K562 (cell line): Measurements from ENCODE around the gene CDK14. TPM values are rescaled to one million over a fixed set of nuclear protein-coding genes. Genes with fewer than 3 reads are reported as not detected.

Source experiments
- ATAC-seq: fragments of 200-7000 bp; cut with Tn5 transposase; 3 replicates; pipeline ENCODE4 v1.9.1; 2020; ENCODE audit warnings: moderate library complexity
- BruUV-seq: library from RNA; stranded (reverse); fragments of 400-500 nt; replicated peaks from 2 replicates; lab custom pipeline; 2021; lab: Mats Ljungman, UMichigan
- CTCF ChIA-PET: fragments of 300-600 bp; formaldehyde crosslinking; extraction: SDS; loops from one replicate; lab custom pipeline; 2021; ENCODE audit warnings: low intra/inter-chr PET ratio; lab: Yijun Ruan, JAX
- POLR2A ChIA-PET: fragments of 300-600, 350-650 bp; sonication (Branson Sonifier 250); formaldehyde crosslinking; extraction: SDS; loops from one replicate; lab custom pipeline; 2021; ENCODE audit warnings: antibody characterized with exemption, inconsistent platforms; lab: Yijun Ruan, JAX
- DNase-seq, 4 experiments: peaks; one replicate each; pipeline versions ENCODE4 v3.0.0 to v3.0.0-alpha.2; 2011 to 2018; ENCODE audit warnings: low spot score in 3 of 4, mixed read lengths in 3 of 4; ENCODE audit errors: extremely low read depth in 1 of 4
- FAIRE-seq: peaks from 2 replicates; lab custom pipeline; 2011; peaks lifted over from hg19 to GRCh38; lab: Jason Lieb, UNC
- H2AFZ ChIP-seq: 2 replicates; pipeline ENCODE4 v1.6.0; 2011; ENCODE audit warnings: low read depth, low read length, control low read depth, inconsistent platforms
- H3K27ac ChIP-seq: fragments of 200-600 bp; 3 replicates; pipeline ENCODE4 v1.8.0; 2011; ENCODE audit warnings: low read depth, mild to moderate bottlenecking, control low read depth, inconsistent platforms, low read length, moderate library complexity, mixed read lengths; ENCODE audit errors: extremely low read depth
- H3K27me3 ChIP-seq, 2 experiments: fragments of 300-600 bp in 1 of 2; 2 replicates in 1 of 2; 3 replicates in 1 of 2; pipeline versions ENCODE4 v1.6.0 to v1.8.0; 2011; ENCODE audit warnings: inconsistent platforms in 2 of 2, low read length in 2 of 2, mild to moderate bottlenecking in 1 of 2, mixed read lengths in 1 of 2, moderate library complexity in 1 of 2; ENCODE audit not compliant: control insufficient read depth in 2 of 2, insufficient read depth in 2 of 2
- H3K36me3 ChIP-seq: fragments of 300-600 bp; 3 replicates; pipeline ENCODE4 v1.8.0; 2011; ENCODE audit warnings: mild to moderate bottlenecking, low read length, inconsistent platforms; ENCODE audit not compliant: control insufficient read depth, insufficient read depth
- H3K4me1 ChIP-seq, 2 experiments: fragments of 200-600 bp in 1 of 2; replicated peaks in 1 of 2; 2 replicates in 1 of 2; 3 replicates in 1 of 2; pipeline versions ENCODE4 v1.5.1 to v1.8.0; 2011; ENCODE audit warnings: inconsistent platforms in 2 of 2, low read length in 2 of 2, mild to moderate bottlenecking in 1 of 2, mixed read lengths in 1 of 2, moderate library complexity in 1 of 2; ENCODE audit not compliant: control insufficient read depth in 2 of 2, insufficient read depth in 2 of 2
- H3K4me2 ChIP-seq: 2 replicates; pipeline ENCODE4 v1.6.1; 2011; ENCODE audit warnings: low read length, control low read depth, inconsistent platforms, mixed read lengths; ENCODE audit not compliant: insufficient read depth
- H3K4me3 ChIP-seq: fragments of 200-600 bp; sonication (generic), shearing (Covaris generic); 2 replicates; pipeline ENCODE4 v1.5.1; 2016; ENCODE audit warnings: control low read depth, inconsistent platforms
- H3K79me2 ChIP-seq: fragments of 200-600 bp; 3 replicates; pipeline ENCODE4 v1.8.0; 2011; ENCODE audit warnings: low read length, inconsistent platforms; ENCODE audit not compliant: control insufficient read depth, insufficient read depth
- H3K9ac ChIP-seq, 2 experiments: 2 replicates each; pipeline versions ENCODE4 v1.6.0 to v1.6.1; 2011; ENCODE audit warnings: low read depth in 2 of 2, low read length in 2 of 2, control low read depth in 1 of 2, inconsistent platforms in 1 of 2, mild to moderate bottlenecking in 1 of 2, mixed read lengths in 1 of 2; ENCODE audit not compliant: insufficient read depth in 1 of 2
- H3K9me1 ChIP-seq: one replicate; pipeline ENCODE4 v1.6.0; 2011; ENCODE audit warnings: inconsistent platforms, mild to moderate bottlenecking, low read length, moderate library complexity; ENCODE audit not compliant: control insufficient read depth, insufficient read depth
- H3K9me3 ChIP-seq: replicated peaks from 2 replicates; pipeline ENCODE4 v1.5.1; 2011; ENCODE audit warnings: low read depth, low read length, inconsistent platforms; ENCODE audit not compliant: control insufficient read depth, insufficient read depth
- H4K20me1 ChIP-seq: replicated peaks from 2 replicates; pipeline ENCODE4 v1.6.1; 2011; ENCODE audit warnings: low read length, inconsistent platforms, mixed read lengths; ENCODE audit not compliant: control insufficient read depth, insufficient read depth
- CHD4 ChIP-seq: fragments of 200-600 bp; sonication (generic); IDR thresholded peaks from 3 replicates; pipeline ENCODE4 v1.6.1; 2012; ENCODE audit warnings: low read depth, mild to moderate bottlenecking, mixed read lengths, low read length, inconsistent platforms; ENCODE audit not compliant: insufficient read depth, insufficient replicate concordance, poor library complexity, severe bottlenecking
- FOXJ2 ChIP-seq: fragments of 200-800 bp; sonication (Bioruptor generic); IDR thresholded peaks from 2 replicates; pipeline ENCODE4 v1.6.1; 2016; ENCODE audit warnings: missing genetic modification characterization, missing compliant biosample characterization
- FOXP1 ChIP-seq: sonication (generic); formaldehyde crosslinking; IDR thresholded peaks from 2 replicates; pipeline ENCODE4 v1.8.0; 2022; ENCODE audit warnings: mild to moderate bottlenecking, missing genetic modification reagents
- KLF6 ChIP-seq: fragments of 250-450 bp; sonication (Bioruptor Pico); IDR thresholded peaks from 2 replicates; pipeline ENCODE4 v1.4.0; 2020; ENCODE audit warnings: mild to moderate bottlenecking, moderate library complexity, borderline replicate concordance
- MYC ChIP-seq, 2 experiments: fragments of 250-450 bp in 1 of 2; sonication (Bioruptor Pico) in 1 of 2; IDR thresholded peaks; 2 replicates each; pipeline versions ENCODE4 v1.5.1 to v1.6.1; 2012 to 2021; ENCODE audit warnings: low read depth in 2 of 2, borderline replicate concordance in 1 of 2, improper control_type of control experiment in 1 of 2, low read length in 1 of 2, mild to moderate bottlenecking in 1 of 2, moderate library complexity in 1 of 2
- NFATC3 ChIP-seq: fragments of 450-650 bp; IDR thresholded peaks from 2 replicates; pipeline ENCODE4 v1.6.1; 2017; ENCODE audit warnings: mild to moderate bottlenecking
- SMARCA5 ChIP-seq: fragments of 450-650 bp; IDR thresholded peaks from 2 replicates; pipeline ENCODE4 v1.6.1; 2016
- ZNF175 ChIP-seq: fragments of 200-800 bp; sonication (Bioruptor generic); IDR thresholded peaks from 2 replicates; pipeline ENCODE4 v1.6.1; 2016; ENCODE audit warnings: low read depth, mild to moderate bottlenecking, missing genetic modification characterization, missing compliant biosample characterization
- ZNF23 ChIP-seq: fragments of 250-450 bp; sonication (Bioruptor Pico); IDR thresholded peaks from 2 replicates; pipeline ENCODE4 v1.4.0; 2020; ENCODE audit warnings: mild to moderate bottlenecking
- ZNF75A ChIP-seq: fragments of 450-650 bp; formaldehyde crosslinking; IDR thresholded peaks from 2 replicates; pipeline ENCODE4 v1.4.0; 2020; ENCODE audit warnings: mild to moderate bottlenecking
- ZNF79 ChIP-seq: fragments of 250-450 bp; sonication (Bioruptor Pico); IDR thresholded peaks from 2 replicates; pipeline ENCODE4 v1.4.0; 2020; ENCODE audit warnings: low read depth, mild to moderate bottlenecking, moderate library complexity
- WGBS: fragments of 100-300 bp; shearing (Covaris generic); methylation state at CpG from one replicate; pipeline ENCODE4 v1.1.6; 2016; ENCODE audit warnings: low coverage, mixed read lengths; ENCODE audit not compliant: insufficient coverage; ENCODE audit errors: missing lambda C conversion rate; 5-methylcytosine and 5-hydroxymethylcytosine counted together
- in situ Hi-C: fragments of 300-500 bp; cut with MboI; formaldehyde crosslinking; loops from 4 replicates; pipeline ENCODE4 v1.15.0; 2018; ENCODE audit warnings: inconsistent platforms, mixed read lengths
- intact Hi-C: fragments of 100-400 bp; cut with micrococcal nuclease; formaldehyde crosslinking; loops from 2 replicates; pipeline ENCODE4 v1.14.2; 2022
- polyA plus RNA-seq, 8 experiments: library from polyadenylated mRNA; depleted of rRNA in 4 of 8; stranded (reverse) in 5 of 8; unstranded in 3 of 8; fragments of >200 nt; fragmentation: Nextera tagmentation in 2 of 8; fragmentation: Illumina TruSeq in 1 of 8; extraction: Ambion mirVana in 2 of 8; extraction: Trizol in 1 of 8; gene quantifications; 2 replicates each; pipeline versions ENCODE4 v1.2.1 to v1.2.3, GENCODE V29; 2011 to 2014; ENCODE audit warnings: inconsistent platforms in 1 of 8, missing spikeins in 1 of 8
- total RNA-seq, 7 experiments: library from RNA; depleted of rRNA in 6 of 7; stranded (reverse); fragments of >200 nt in 6 of 7; fragmentation: Illumina TruSeq in 2 of 7; extraction: Trizol in 2 of 7; gene quantifications; 2 replicates each; pipeline versions ENCODE4 v1.2.1 to v1.2.3, GENCODE V29; 2011 to 2021; ENCODE audit warnings: low replicate concordance in 1 of 7
- TF ChIP-seq, protein P1 (sequence below): fragments of 450-650 bp; formaldehyde crosslinking; IDR thresholded peaks from 2 replicates; pipeline ENCODE4 v1.4.0; 2020; ENCODE audit warnings: mild to moderate bottlenecking, moderate library complexity
- TF ChIP-seq, protein P2 (sequence below): fragments of 250-450 bp; sonication (Bioruptor Pico); IDR thresholded peaks from 2 replicates; pipeline ENCODE4 v1.8.0; 2021; ENCODE audit warnings: moderate library complexity, mild to moderate bottlenecking, inconsistent platforms
- TF ChIP-seq, protein P3 (sequence below): sonication (generic); formaldehyde crosslinking; IDR thresholded peaks from 2 replicates; pipeline ENCODE4 v1.9.0; 2022; ENCODE audit warnings: mild to moderate bottlenecking, missing genetic modification reagents
- TF ChIP-seq, protein P4 (sequence below), 3 experiments: fragments of 200-800 bp in 1 of 3; sonication (Bioruptor generic) in 1 of 3; sonication (generic) in 1 of 3; formaldehyde crosslinking in 1 of 3; IDR thresholded peaks; 2 replicates each; pipeline versions ENCODE4 v1.6.1 to v1.8.0; 2016 to 2022; ENCODE audit warnings: mild to moderate bottlenecking in 2 of 3, missing compliant biosample characterization in 2 of 3, missing genetic modification characterization in 2 of 3, missing genetic modification reagents in 1 of 3
- TF ChIP-seq, protein P5 (sequence below): fragments of 250-450 bp; sonication (Bioruptor Pico); IDR thresholded peaks from 2 replicates; pipeline ENCODE4 v1.6.1; 2021; ENCODE audit warnings: mild to moderate bottlenecking

Gene CDK14
- total and polyA plus RNA-seq, 9 of the 15 experiments (the other 6 are each of a cell fraction or from before 2014, with no cell fraction given): 0.03 to 0.91 (median 0.16) TPM

DNA sequence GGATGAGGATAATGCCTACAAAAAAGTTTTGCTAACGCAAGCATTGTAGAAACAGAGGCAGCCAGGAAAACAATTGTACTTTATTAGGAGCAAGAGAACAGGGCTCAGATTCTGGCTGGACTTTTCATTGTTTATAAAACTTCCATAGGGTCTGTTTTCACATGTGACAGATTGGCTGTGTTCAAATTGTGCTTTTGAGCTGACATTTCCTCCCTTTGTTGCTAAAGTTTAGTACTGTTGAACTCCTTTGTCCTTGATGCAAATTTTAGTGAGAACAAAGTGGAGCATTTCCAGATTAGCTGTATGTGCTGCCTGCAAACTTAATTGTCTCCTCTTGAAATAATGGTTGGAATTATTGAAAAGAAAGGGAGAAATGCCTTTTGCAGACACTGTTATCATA is 447.1 kb downstream of the CDK14 start (continued):
- TF ChIP-seq ZNF79 (CRISPR knock-in tag): no peak
- TF ChIP-seq, protein P1, sequence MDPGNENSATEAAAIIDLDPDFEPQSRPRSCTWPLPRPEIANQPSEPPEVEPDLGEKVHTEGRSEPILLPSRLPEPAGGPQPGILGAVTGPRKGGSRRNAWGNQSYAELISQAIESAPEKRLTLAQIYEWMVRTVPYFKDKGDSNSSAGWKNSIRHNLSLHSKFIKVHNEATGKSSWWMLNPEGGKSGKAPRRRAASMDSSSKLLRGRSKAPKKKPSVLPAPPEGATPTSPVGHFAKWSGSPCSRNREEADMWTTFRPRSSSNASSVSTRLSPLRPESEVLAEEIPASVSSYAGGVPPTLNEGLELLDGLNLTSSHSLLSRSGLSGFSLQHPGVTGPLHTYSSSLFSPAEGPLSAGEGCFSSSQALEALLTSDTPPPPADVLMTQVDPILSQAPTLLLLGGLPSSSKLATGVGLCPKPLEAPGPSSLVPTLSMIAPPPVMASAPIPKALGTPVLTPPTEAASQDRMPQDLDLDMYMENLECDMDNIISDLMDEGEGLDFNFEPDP (CRISPR knock-in tag): no peak

DNA sequence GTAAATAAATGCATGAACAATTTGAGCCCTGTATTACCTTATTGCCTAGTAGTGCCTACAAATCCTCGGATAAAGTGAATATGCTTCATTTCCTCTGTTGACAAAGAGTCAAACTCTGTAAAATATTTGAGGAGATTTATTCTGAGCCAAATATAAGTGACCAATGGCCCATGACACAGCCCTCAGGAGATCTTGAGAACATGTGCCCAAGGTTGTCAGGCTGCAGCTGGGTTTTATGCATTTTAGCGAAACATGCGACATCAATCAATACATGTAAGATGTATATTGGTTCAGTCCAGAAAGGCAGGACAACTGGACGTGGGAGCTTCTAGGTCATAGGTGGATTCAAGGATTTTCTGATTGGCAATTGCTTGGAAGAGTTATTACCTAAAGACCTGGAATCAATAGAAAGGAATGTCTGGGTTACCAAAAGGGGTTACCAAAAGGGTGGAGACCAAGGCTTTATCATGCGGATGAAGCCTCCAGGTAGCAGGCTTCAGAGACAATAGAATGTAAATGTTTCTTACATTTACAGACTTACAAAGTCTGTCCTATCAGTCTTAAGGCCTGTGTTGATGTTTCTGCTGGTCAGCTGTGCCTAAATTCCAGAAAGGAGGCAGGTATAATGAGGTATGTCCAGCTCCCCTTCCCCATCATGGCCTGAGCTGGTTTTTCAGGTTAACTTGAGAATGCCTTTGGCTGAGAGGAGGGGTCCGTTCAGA is 448.0 kb downstream of the CDK14 start:
- Histone ChIP-seq H3K9me3 (no peaks in the 10 kb centered on the region), H3K27ac (no peak overlapping the region), H3K79me2 (no peaks in the 10 kb centered on the region), H2AFZ (no peak overlapping the region), H4K20me1 (no peaks in the 10 kb centered on the region), H3K9ac (no peak overlapping the region), H3K27me3 (no peaks in the 10 kb centered on the region; a peak in 1 of 5 replicates), H3K4me2 (no peak overlapping the region), H3K36me3 (no peaks in the 10 kb centered on the region), H3K9me1 (no peaks in the 10 kb centered on the region), H3K4me3 (no peak overlapping the region), H3K4me1 (no peaks in the 10 kb centered on the region)
- in situ Hi-C loops (no loop called here), intact Hi-C loops (no loop called here)
- ChIA-PET CTCF (no interaction called here), POLR2A (interaction anchor here (1.3 kb wide), 1 partner anchor 10 kb away, joined by 3 read pairs; no protein-coding TSS in a partner anchor)
- FAIRE-seq: no peak
- under 1% methylated on average over 6 of the region's 6 CpGs for WGBS
- DNase-seq: no peak
- no peak for ATAC-seq
- no TSS peak for BruUV-seq
- TF ChIP-seq NFATC3 (no peak), ZNF175 (no peak), FOXJ2 (no peak), FOXP1 (no peak), ZNF75A (no peak), KLF6 (CRISPR knock-in tag) (no peak), SMARCA5 (no peak), CHD4 (no peak), ZNF23 (no peak), MYC (IDR thresholded peaks at IDR 0.05; ENCODE audit: low read depth, low read length) (no peak), MYC (CRISPR knock-in tag; IDR thresholded peaks at IDR 0.05; ENCODE audit: borderline replicate concordance, low read depth) (no peak)
- TF ChIP-seq, protein P2, sequence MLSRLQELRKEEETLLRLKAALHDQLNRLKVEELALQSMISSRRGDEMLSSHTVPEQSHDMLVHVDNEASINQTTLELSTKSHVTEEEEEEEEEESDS: no peak
- TF ChIP-seq, protein P3, sequence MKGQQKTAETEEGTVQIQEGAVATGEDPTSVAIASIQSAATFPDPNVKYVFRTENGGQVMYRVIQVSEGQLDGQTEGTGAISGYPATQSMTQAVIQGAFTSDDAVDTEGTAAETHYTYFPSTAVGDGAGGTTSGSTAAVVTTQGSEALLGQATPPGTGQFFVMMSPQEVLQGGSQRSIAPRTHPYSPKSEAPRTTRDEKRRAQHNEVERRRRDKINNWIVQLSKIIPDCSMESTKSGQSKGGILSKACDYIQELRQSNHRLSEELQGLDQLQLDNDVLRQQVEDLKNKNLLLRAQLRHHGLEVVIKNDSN (CRISPR knock-in tag): no peak
- TF ChIP-seq, protein P4, sequence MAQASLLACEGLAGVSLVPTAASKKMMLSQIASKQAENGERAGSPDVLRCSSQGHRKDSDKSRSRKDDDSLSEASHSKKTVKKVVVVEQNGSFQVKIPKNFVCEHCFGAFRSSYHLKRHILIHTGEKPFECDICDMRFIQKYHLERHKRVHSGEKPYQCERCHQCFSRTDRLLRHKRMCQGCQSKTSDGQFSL (CRISPR knock-in tag; IDR thresholded peaks at IDR 0.05): no peak
- TF ChIP-seq, protein P4 (tag; IDR thresholded peaks at IDR 0.05): no peak
- TF ChIP-seq, protein P5, sequence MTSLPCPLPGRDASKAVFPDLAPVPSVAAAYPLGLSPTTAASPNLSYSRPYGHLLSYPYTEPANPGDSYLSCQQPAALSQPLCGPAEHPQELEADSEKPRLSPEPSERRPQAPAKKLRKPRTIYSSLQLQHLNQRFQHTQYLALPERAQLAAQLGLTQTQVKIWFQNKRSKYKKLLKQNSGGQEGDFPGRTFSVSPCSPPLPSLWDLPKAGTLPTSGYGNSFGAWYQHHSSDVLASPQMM: no peak
